ENCODE results near the gene WDR26.
"Not testable (repeated sequence)": the region's sequence is repeated elsewhere in the genome, so short reads cannot be mapped to it uniquely, and the experiment has no call there.

Gene WDR26

GRCh38 chr1:224434691-224435317 lies at the start of gene WDR26:
Gene WDR26, minus strand, starts transcription at chr1:224434797.
- no peak for DNase-seq

GRCh38 chr1:224483206-224483605 lies 48.6 kb upstream of the WDR26 start:
- not testable (repeated sequence) for DNase-seq

GRCh38 chr1:224482619-224483018 lies 48.0 kb upstream of the WDR26 start:
- no peak for DNase-seq

GRCh38 chr1:224481601-224482000 lies 47.0 kb upstream of the WDR26 start:
- DNase-seq = no peak

- DNase-seq = not testable (repeated sequence)
Measured at GRCh38 chr1:224480888-224481459, 46.4 kb upstream of the WDR26 start.

- DNase-seq = not testable (repeated sequence)
Measured at GRCh38 chr1:224480200-224480599, 45.6 kb upstream of the WDR26 start.

GRCh38 chr1:224472806-224473205 lies 38.2 kb upstream of the WDR26 start:
- no peak for DNase-seq

GRCh38 chr1:224466154-224466553 lies 31.6 kb upstream of the WDR26 start:
- no peak for DNase-seq

GRCh38 chr1:224459966-224460365 lies 25.4 kb upstream of the WDR26 start:
- no peak for DNase-seq

- no peak for DNase-seq
Measured at GRCh38 chr1:224458996-224459395, 24.4 kb upstream of the WDR26 start.

- no peak for DNase-seq
Measured at GRCh38 chr1:224458296-224458695, 23.7 kb upstream of the WDR26 start.

- DNase-seq = no peak
Measured at GRCh38 chr1:224457782-224458144, 23.2 kb upstream of the WDR26 start.

GRCh38 chr1:224456637-224456953 lies 22.0 kb upstream of the WDR26 start:
- DNase-seq = no peak

GRCh38 chr1:224454402-224455055 lies 19.9 kb upstream of the WDR26 start:
- DNase-seq = no peak

- no peak for DNase-seq
Measured at GRCh38 chr1:224450561-224451350, 16.2 kb upstream of the WDR26 start.

GRCh38 chr1:224450159-224450558 lies 15.6 kb upstream of the WDR26 start:
- no peak for DNase-seq

- no peak for DNase-seq
Measured at GRCh38 chr1:224448453-224449017, 13.9 kb upstream of the WDR26 start.

- DNase-seq = no peak
Measured at GRCh38 chr1:224447971-224448370, 13.4 kb upstream of the WDR26 start.

- no peak for DNase-seq
Measured at GRCh38 chr1:224447251-224447650, 12.7 kb upstream of the WDR26 start.

- DNase-seq = no peak
Measured at GRCh38 chr1:224438989-224439388, 4.4 kb upstream of the WDR26 start.

GRCh38 chr1:224435999-224436398 lies 1.4 kb upstream of the WDR26 start:
- no peak for DNase-seq

GRCh38 chr1:224435318-224435763 lies 744 bp upstream of the WDR26 start:
- DNase-seq = no peak

All from NCI-H1417 treated with DMSO at 0.1 percent for 48 hours (cell line).